ENCODE measurements around the gene AIDA. TPM values are rescaled to one million over a fixed set of nuclear protein-coding genes. Genes with fewer than 3 reads are reported as not detected.

AIDA gene
- total RNA-seq, 1 experiment from 2014 or later, result 92.8 TPM

- no CpG with 5 or more reads among the region's 4 CpGs for WGBS (ENCODE audit: extremely low coverage, insufficient read length, low lambda C conversion rate)
- peaks cover 8 to 18% of the 10 kb centered on the region in 2 experiments; a peak in 4 of 5 replicates for H3K9me3 Mint-ChIP-seq
Measured at GRCh38 chr1:222702210-222702609, 10.1 kb downstream of the AIDA start.

More at GRCh38 chr1:222702210-222702609, 10.1 kb downstream of the AIDA start:
- Histone ChIP-seq H2BK12ac (ENCODE audit: insufficient read length, low read depth, low read length) (no peak overlapping the region), H3K14ac (ENCODE audit: insufficient read depth, low read length) (no peak overlapping the region), H3K23ac (ENCODE audit: insufficient read length, low read depth, low read length) (no peak overlapping the region), H3K23me2 (ENCODE audit: insufficient read length, low read depth, low read length, poor library complexity, severe bottlenecking) (no peaks in the 10 kb centered on the region), H3K9me3 (ENCODE audit: control insufficient read depth, low read depth, low read length) (no peaks in the 10 kb centered on the region), H2AFZ (ENCODE audit: low read length) (no peak overlapping the region), H4K8ac (replicated peaks; ENCODE audit: insufficient read length, low read depth, low read length) (no peak overlapping the region), H4K91ac (ENCODE audit: insufficient read length, low read depth, low read length) (no peak overlapping the region), H2BK15ac (ENCODE audit: low read depth, low read length) (no peak overlapping the region), H2BK5ac (ENCODE audit: insufficient read length, low read length) (no peak overlapping the region), H3K27ac (ENCODE audit: insufficient read length, low read depth, low read length) (no peak overlapping the region), H2AK5ac (ENCODE audit: insufficient read length, low read length) (no peak overlapping the region), H3K9ac (ENCODE audit: extremely low read depth, insufficient read length, low read length) (no peak overlapping the region), H3K4me1 (ENCODE audit: insufficient read depth, low read length) (no peaks in the 10 kb centered on the region), H4K5ac (ENCODE audit: insufficient read length, low read depth, low read length) (no peak overlapping the region), H3T11ph (ENCODE audit: low read length) (no peak overlapping the region), H4K20me1 (ENCODE audit: control insufficient read depth, insufficient read depth, insufficient read length) (no peaks in the 10 kb centered on the region), H3K79me1 (ENCODE audit: insufficient read depth, low read depth, low read length, poor library complexity, severe bottlenecking) (peaks cover 3% of the 10 kb centered on the region), H3K4ac (ENCODE audit: low read depth, low read length) (no peak overlapping the region), H3K18ac (ENCODE audit: insufficient read length, low read depth, low read length) (no peak overlapping the region), H2BK120ac (ENCODE audit: low read depth, low read length, poor library complexity, severe bottlenecking) (no peak overlapping the region), H3K4me2 (ENCODE audit: insufficient read depth, insufficient read length, low read length) (no peak overlapping the region), H2BK20ac (ENCODE audit: low read depth, low read length, poor library complexity, severe bottlenecking) (no peak overlapping the region), H3K27me3 (ENCODE audit: insufficient read depth, low read length) (no peaks in the 10 kb centered on the region), H3K79me2 (ENCODE audit: insufficient read depth, low read length) (no peaks in the 10 kb centered on the region; the same call in 1 of the 2 replicates), H3K56ac (ENCODE audit: insufficient read length, low read depth, low read length) (no peak overlapping the region)
- TF ChIP-seq CTCF (conservative IDR thresholded peaks at IDR 0.05), result no peak
- peaks cover 42 to 67% (median 56%) of the 10 kb centered on the region in 3 experiments for H3K36me3 Mint-ChIP-seq (ENCODE audit: insufficient read depth in 1 of 3, low read depth in 3 of 3)
- H3K4me1 Mint-ChIP-seq, result no peaks in the 10 kb centered on the region
- no peak overlapping the region for H3K27ac Mint-ChIP-seq
- H3K27me3 Mint-ChIP-seq (ENCODE audit: low read depth), result no peaks in the 10 kb centered on the region
- H3K4me3 Mint-ChIP-seq, result no peak overlapping the region
- no peak for DNase-seq

Measured in H9 (cell line).